Inferior parietal cortex (tissue), 1 donor: ENCODE results near the gene SIK2.
"Not testable (repeated sequence)": the region's sequence is repeated elsewhere in the genome, so short reads cannot be mapped to it uniquely, and the experiment has no call there.

ENCODE experiments used
- DNase-seq: peaks from one replicate; pipeline ENCODE4 v3.0.0-alpha.2; 2016; ENCODE audit errors: extremely low spot score

The SIK2 gene

GRCh38 chr11:111658493-111658892 is 56.2 kb downstream of the SIK2 start:
- DNase-seq: not testable (repeated sequence)

GRCh38 chr11:111659201-111660115 is 57.2 kb downstream of the SIK2 start:
- no peak for DNase-seq

GRCh38 chr11:111660822-111661221 is 58.6 kb downstream of the SIK2 start:
- DNase-seq: no peak

GRCh38 chr11:111663820-111664219 is 61.6 kb downstream of the SIK2 start:
- no peak for DNase-seq

- no peak for DNase-seq
Observed at GRCh38 chr11:111665777-111666176, 63.5 kb downstream of the SIK2 start.

- DNase-seq: no peak
Observed at GRCh38 chr11:111668980-111669379, 66.7 kb downstream of the SIK2 start.

GRCh38 chr11:111671383-111671782 is 69.1 kb downstream of the SIK2 start:
- DNase-seq: no peak

- DNase-seq: no peak
Observed at GRCh38 chr11:111672949-111673348, 70.7 kb downstream of the SIK2 start.

GRCh38 chr11:111674941-111675340 is 72.7 kb downstream of the SIK2 start:
- DNase-seq: no peak

- no peak for DNase-seq
Observed at GRCh38 chr11:111675891-111676290, 73.6 kb downstream of the SIK2 start.

- DNase-seq: no peak
Observed at GRCh38 chr11:111676878-111677585, 74.8 kb downstream of the SIK2 start.

GRCh38 chr11:111680486-111681175 is 78.4 kb downstream of the SIK2 start:
- no peak for DNase-seq

GRCh38 chr11:111683806-111684205 is 81.6 kb downstream of the SIK2 start:
- DNase-seq: no peak

GRCh38 chr11:111684251-111684650 is 82.0 kb downstream of the SIK2 start:
- no peak for DNase-seq

GRCh38 chr11:111688013-111688412 is 85.8 kb downstream of the SIK2 start:
- DNase-seq: no peak

- no peak for DNase-seq
Observed at GRCh38 chr11:111691176-111691575, 88.9 kb downstream of the SIK2 start.

- no peak for DNase-seq
Observed at GRCh38 chr11:111691741-111692140, 89.5 kb downstream of the SIK2 start.

GRCh38 chr11:111693224-111693937 is 91.1 kb downstream of the SIK2 start:
- no peak for DNase-seq

GRCh38 chr11:111694851-111695250 is 92.6 kb downstream of the SIK2 start:
- peak; percentile 22 for DNase-seq

GRCh38 chr11:111696556-111696955 is 94.3 kb downstream of the SIK2 start:
- no peak for DNase-seq

GRCh38 chr11:111697933-111698371 is 95.7 kb downstream of the SIK2 start:
- no peak for DNase-seq
